IMR-90 (cell line): Measurements from ENCODE around the gene SPIN1. TPM values are rescaled to one million over a fixed set of nuclear protein-coding genes. Genes with fewer than 3 reads are reported as not detected.

Source experiments
- ATAC-seq: fragments of 200-7000 bp; cut with Tn5 transposase; 2 replicates; pipeline ENCODE4 v1.9.1; 2020; ENCODE audit warnings: low read depth, mild to moderate bottlenecking, moderate library complexity
- BruUV-seq: library from RNA; stranded (reverse); fragments of 400-500 nt; replicated peaks from 2 replicates; lab custom pipeline; 2021; lab: Mats Ljungman, UMichigan
- CTCF ChIA-PET: fragments of 300-600 bp; formaldehyde crosslinking; extraction: SDS; loops from one replicate; lab custom pipeline; 2021; ENCODE audit warnings: antibody characterized with exemption; lab: Yijun Ruan, JAX
- POLR2A ChIA-PET: fragments of 300-600 bp; sonication (Branson Sonifier 250); formaldehyde crosslinking; loops from one replicate; lab custom pipeline; 2022; ENCODE audit warnings: antibody characterized with exemption; ENCODE audit not compliant: unreplicated experiment; lab: Charles Lee
- DNase-seq: peaks from one replicate; pipeline ENCODE4 v3.0.0; 2013
- H2AFZ ChIP-seq: replicated peaks from 2 replicates; pipeline ENCODE3; 2013; ENCODE audit warnings: low read length, mild to moderate bottlenecking; ENCODE audit not compliant: poor library complexity
- H2AK5ac ChIP-seq: 2 replicates; pipeline ENCODE4 v1.6.1; 2013; ENCODE audit warnings: low read depth, low read length, inconsistent platforms
- H2AK9ac ChIP-seq: replicated peaks from 2 replicates; pipeline ENCODE3; 2013; ENCODE audit warnings: mild to moderate bottlenecking, low read depth, low read length, moderate library complexity; ENCODE audit not compliant: poor library complexity
- H2BK120ac ChIP-seq: 2 replicates; pipeline ENCODE4 v1.6.1; 2013; ENCODE audit warnings: low read depth, low read length, inconsistent platforms
- H2BK15ac ChIP-seq: 3 replicates; pipeline ENCODE4 v1.6.1; 2013; ENCODE audit warnings: low read depth, low read length, inconsistent platforms
- H2BK20ac ChIP-seq: 2 replicates; pipeline ENCODE4 v1.6.1; 2013; ENCODE audit warnings: low read depth, mild to moderate bottlenecking, inconsistent platforms, low read length, moderate library complexity
- H2BK5ac ChIP-seq: 2 replicates; pipeline ENCODE4 v1.6.1; 2013; ENCODE audit warnings: mild to moderate bottlenecking, low read depth, low read length, inconsistent platforms; ENCODE audit not compliant: poor library complexity, severe bottlenecking
- H3K14ac ChIP-seq: replicated peaks from 2 replicates; pipeline ENCODE4 v1.6.1; 2013; ENCODE audit warnings: low read depth, low read length, inconsistent platforms
- H3K18ac ChIP-seq: 2 replicates; pipeline ENCODE4 v1.6.1; 2013; ENCODE audit warnings: low read depth, low read length, control low read depth
- H3K23ac ChIP-seq: 2 replicates; pipeline ENCODE4 v1.6.1; 2013; ENCODE audit warnings: low read depth, low read length, inconsistent platforms
- H3K27ac ChIP-seq: 2 replicates; pipeline ENCODE4 v1.5.1; 2013; ENCODE audit warnings: mild to moderate bottlenecking, control low read depth, low read length; ENCODE audit not compliant: insufficient read depth
- H3K27me3 ChIP-seq: 2 replicates; pipeline ENCODE4 v1.6.1; 2013; ENCODE audit warnings: low read length; ENCODE audit not compliant: control insufficient read depth, insufficient read depth
- H3K36me3 ChIP-seq: 2 replicates; pipeline ENCODE4 v1.6.1; 2013; ENCODE audit warnings: low read length, mixed read lengths; ENCODE audit not compliant: control insufficient read depth, insufficient read depth
- H3K4ac ChIP-seq: 2 replicates; pipeline ENCODE4 v1.6.1; 2013; ENCODE audit warnings: low read depth, low read length, inconsistent platforms
- H3K4me1 ChIP-seq: 2 replicates; pipeline ENCODE4 v1.6.1; 2013; ENCODE audit warnings: low read length, mixed read lengths; ENCODE audit not compliant: control insufficient read depth, insufficient read depth
- H3K4me2 ChIP-seq: 2 replicates; pipeline ENCODE4 v1.6.1; 2013; ENCODE audit warnings: low read depth, mild to moderate bottlenecking, control low read depth, low read length, moderate library complexity
- H3K4me3 ChIP-seq: 2 replicates; pipeline ENCODE4 v1.5.1; 2013; ENCODE audit warnings: low read depth, mild to moderate bottlenecking, control low read depth, low read length, moderate library complexity; ENCODE audit not compliant: insufficient read depth
- H3K56ac ChIP-seq: 2 replicates; pipeline ENCODE4 v1.6.1; 2013; ENCODE audit warnings: low read length, inconsistent platforms; ENCODE audit not compliant: insufficient read depth; ENCODE audit errors: extremely low read depth
- H3K79me1 ChIP-seq, 2 experiments: 2 replicates each; pipeline ENCODE4 v1.6.1; 2013; ENCODE audit warnings: low read length in 2 of 2, inconsistent platforms in 1 of 2, low read depth in 1 of 2
- H3K9ac ChIP-seq: 2 replicates; pipeline ENCODE4 v1.6.1; 2013; ENCODE audit warnings: low read depth, low read length, control low read depth
- H3K9me1 ChIP-seq: 2 replicates; pipeline ENCODE4 v1.6.1; 2013; ENCODE audit warnings: low read length, inconsistent platforms; ENCODE audit not compliant: insufficient read depth
- H3K9me3 ChIP-seq: 2 replicates; pipeline ENCODE4 v1.6.1; 2013; ENCODE audit warnings: low read length; ENCODE audit not compliant: control insufficient read depth, insufficient read depth
- H4K20me1 ChIP-seq: 2 replicates; pipeline ENCODE4 v1.6.1; 2013; ENCODE audit warnings: low read length, inconsistent platforms; ENCODE audit not compliant: insufficient read depth
- H4K5ac ChIP-seq: 2 replicates; pipeline ENCODE4 v1.6.1; 2013; ENCODE audit warnings: mild to moderate bottlenecking, low read depth, low read length, control low read depth
- H4K8ac ChIP-seq, 2 experiments: 2 replicates each; pipeline ENCODE4 v1.6.1; 2013; ENCODE audit warnings: low read depth in 2 of 2, low read length in 2 of 2, control low read depth in 1 of 2, inconsistent platforms in 1 of 2
- H4K91ac ChIP-seq: 2 replicates; pipeline ENCODE4 v1.6.1; 2013; ENCODE audit warnings: low read depth, low read length, inconsistent platforms; ENCODE audit not compliant: insufficient read depth
- FOS ChIP-seq: fragments of 150-350 bp; IDR thresholded peaks from 2 replicates; pipeline ENCODE4 v1.6.1; 2016; ENCODE audit warnings: low read depth, low read length
- MAFK ChIP-seq: IDR thresholded peaks from 2 replicates; pipeline ENCODE4 v1.6.1; 2012; ENCODE audit warnings: low read depth, low read length, improper control_type of control experiment
- MAZ ChIP-seq: IDR thresholded peaks from 2 replicates; pipeline ENCODE4 v1.6.1; 2012; ENCODE audit warnings: low read depth, mild to moderate bottlenecking, low read length, improper control_type of control experiment, moderate library complexity, borderline replicate concordance
- MXI1 ChIP-seq: IDR thresholded peaks from 2 replicates; pipeline ENCODE4 v1.6.1; 2012; ENCODE audit warnings: low read depth, mild to moderate bottlenecking, low read length, moderate library complexity, borderline replicate concordance
- NFE2L2 ChIP-seq: fragments of 150-350 bp; IDR thresholded peaks from 2 replicates; pipeline ENCODE4 v1.6.1; 2016; ENCODE audit warnings: low read depth, mild to moderate bottlenecking, low read length
- POLR2A ChIP-seq: IDR thresholded peaks from 2 replicates; pipeline ENCODE4 v1.6.1; 2012; ENCODE audit warnings: mild to moderate bottlenecking, low read depth, low read length
- RAD21 ChIP-seq: IDR thresholded peaks from 2 replicates; pipeline ENCODE4 v1.6.1; 2012; ENCODE audit warnings: low read length, improper control_type of control experiment
- RCOR1 ChIP-seq: IDR thresholded peaks from 2 replicates; pipeline ENCODE4 v1.6.1; 2012; ENCODE audit warnings: mild to moderate bottlenecking, low read length, improper control_type of control experiment; ENCODE audit not compliant: insufficient replicate concordance
- SMC3 ChIP-seq: fragments of 150-350 bp; IDR thresholded peaks from 2 replicates; pipeline ENCODE4 v1.6.1; 2016; ENCODE audit warnings: low read depth, mild to moderate bottlenecking, antibody characterized with exemption, low read length, moderate library complexity
- WGBS, 2 experiments: methylation state at CpG; one replicate each; pipeline versions ENCODE4 v1.1.5 to v1.1.7; 2013; ENCODE audit warnings: missing lambda C conversion rate in 2 of 2; ENCODE audit not compliant: insufficient read length in 1 of 2; ENCODE audit errors: extremely low coverage in 2 of 2; 5-methylcytosine and 5-hydroxymethylcytosine counted together
- dilution Hi-C: fragments of 300-500 bp; cut with HindIII; formaldehyde crosslinking; loops from one replicate; pipeline ENCODE4 v1.14.3; 2018; ENCODE audit warnings: low sequenced_read_pairs; ENCODE audit not compliant: unreplicated experiment
- in situ Hi-C: fragments of 300-500 bp; cut with MboI; formaldehyde crosslinking; loops from 3 replicates; pipeline ENCODE4 v1.14.3; 2019; ENCODE audit warnings: low sequenced_read_pairs, inconsistent platforms, mixed read lengths
- intact Hi-C: fragments of 100-400 bp; cut with micrococcal nuclease; formaldehyde crosslinking; loops from 2 replicates; pipeline ENCODE4 v1.10.0; 2022
- polyA plus RNA-seq, 3 experiments: library from polyadenylated mRNA; depleted of rRNA; stranded (reverse); fragments of >200 nt; gene quantifications; 2 replicates each; pipeline ENCODE4 v1.2.3, GENCODE V29; 2012; ENCODE audit warnings: low replicate concordance in 1 of 3
- total RNA-seq: library from RNA; depleted of rRNA; stranded (reverse); fragments of >200 nt; gene quantifications from 2 replicates; pipeline ENCODE4 v1.2.3, GENCODE V29; 2012
- TF ChIP-seq, protein P1 (sequence below): conservative IDR thresholded peaks from 2 replicates; pipeline ENCODE4 v1.5.1; 2012; ENCODE audit warnings: mild to moderate bottlenecking, low read depth, low read length, improper control_type of control experiment

SPIN1 gene
- total and polyA plus RNA-seq, 2 of the 4 experiments (the other 2 are of a cell fraction) = 63.3 to 141 TPM

DNA sequence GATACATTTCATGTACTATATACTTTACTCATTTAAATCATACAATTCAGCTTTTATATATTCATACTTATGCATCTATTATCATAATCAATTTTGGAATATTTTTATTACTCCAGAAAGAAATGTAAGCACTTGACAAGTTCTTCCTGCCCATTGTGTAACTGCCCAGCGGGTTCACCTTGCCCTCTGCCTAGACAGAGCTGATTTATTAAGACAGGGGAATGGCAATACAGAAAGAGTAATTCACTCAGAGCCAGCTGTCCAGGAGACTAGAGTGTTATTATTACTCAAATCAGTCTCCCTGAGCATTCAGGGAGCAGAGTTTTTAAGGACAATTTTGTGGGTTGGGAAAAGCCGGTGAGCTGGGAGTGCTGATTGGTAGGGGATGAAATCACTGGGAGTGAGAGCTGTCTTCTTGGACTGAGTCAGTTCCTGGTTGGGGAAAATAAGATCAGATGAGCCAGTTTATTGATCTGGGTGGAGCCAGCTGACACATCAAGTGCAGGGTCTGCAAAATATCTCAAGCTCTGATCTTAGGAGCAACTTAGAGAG is 16.1 kb upstream of the SPIN1 start:
- H3K27ac ChIP-seq = no peak overlapping the region
- H4K8ac ChIP-seq = no peak overlapping the region
- H3K4me3 ChIP-seq = no peak overlapping the region
- H3K56ac ChIP-seq = no peak overlapping the region
- no peak overlapping the region for H4K5ac ChIP-seq
- ATAC-seq (no peak), DNase-seq (no peak)
- no peaks in the 10 kb centered on the region for H3K4me1 ChIP-seq
- no peak overlapping the region for H2AFZ ChIP-seq
- in situ Hi-C loops (no loop called here), intact Hi-C loops (no loop called here), dilution Hi-C loops (no loop called here)
- H2BK15ac ChIP-seq = no peak overlapping the region
- H3K4ac ChIP-seq = no peak overlapping the region
- no peaks in the 10 kb centered on the region for H3K79me1 ChIP-seq
- H3K23ac ChIP-seq = no peak overlapping the region
- no peak overlapping the region for H2BK20ac ChIP-seq
- no peaks in the 10 kb centered on the region for H3K9me1 ChIP-seq
- POLR2A ChIA-PET = no interaction called here
- no peak overlapping the region for H3K18ac ChIP-seq
- no peaks in the 10 kb centered on the region for H4K20me1 ChIP-seq
- no peak for TF ChIP-seq POLR2A
- TF ChIP-seq FOS = no peak
- TF ChIP-seq MXI1 = no peak
- TF ChIP-seq, protein P1, sequence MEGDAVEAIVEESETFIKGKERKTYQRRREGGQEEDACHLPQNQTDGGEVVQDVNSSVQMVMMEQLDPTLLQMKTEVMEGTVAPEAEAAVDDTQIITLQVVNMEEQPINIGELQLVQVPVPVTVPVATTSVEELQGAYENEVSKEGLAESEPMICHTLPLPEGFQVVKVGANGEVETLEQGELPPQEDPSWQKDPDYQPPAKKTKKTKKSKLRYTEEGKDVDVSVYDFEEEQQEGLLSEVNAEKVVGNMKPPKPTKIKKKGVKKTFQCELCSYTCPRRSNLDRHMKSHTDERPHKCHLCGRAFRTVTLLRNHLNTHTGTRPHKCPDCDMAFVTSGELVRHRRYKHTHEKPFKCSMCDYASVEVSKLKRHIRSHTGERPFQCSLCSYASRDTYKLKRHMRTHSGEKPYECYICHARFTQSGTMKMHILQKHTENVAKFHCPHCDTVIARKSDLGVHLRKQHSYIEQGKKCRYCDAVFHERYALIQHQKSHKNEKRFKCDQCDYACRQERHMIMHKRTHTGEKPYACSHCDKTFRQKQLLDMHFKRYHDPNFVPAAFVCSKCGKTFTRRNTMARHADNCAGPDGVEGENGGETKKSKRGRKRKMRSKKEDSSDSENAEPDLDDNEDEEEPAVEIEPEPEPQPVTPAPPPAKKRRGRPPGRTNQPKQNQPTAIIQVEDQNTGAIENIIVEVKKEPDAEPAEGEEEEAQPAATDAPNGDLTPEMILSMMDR = no peak
- no peak for TF ChIP-seq MAZ
- no peak for TF ChIP-seq SMC3
- no peak for TF ChIP-seq MAFK
- TF ChIP-seq RAD21 = no peak
- TF ChIP-seq NFE2L2 = no peak
- no peak for TF ChIP-seq RCOR1
- H3K9me3 ChIP-seq = 0 out of 2 replicates have a peak, but pooled peaks cover 2% of the 10 kb centered on the region
- no peak overlapping the region for H2AK9ac ChIP-seq
- H3K14ac ChIP-seq = no peak overlapping the region
- WGBS, 2 experiments = no CpG with 5 or more reads among the region's 2 CpGs
- H3K36me3 ChIP-seq = no peaks in the 10 kb centered on the region
- no peak overlapping the region for H2BK5ac ChIP-seq
- no peaks in the 10 kb centered on the region for H3K27me3 ChIP-seq
- CTCF ChIA-PET = interaction anchor here (0.6 to 1.0 kb wide), 2 partner anchors 17 to 154 kb away, joined by 3 to 4 read pairs; no protein-coding TSS in a partner anchor
- no peak overlapping the region for H2AK5ac ChIP-seq
- no peak overlapping the region for H2BK120ac ChIP-seq
- no TSS peak for BruUV-seq
- H3K4me2 ChIP-seq = no peak overlapping the region
- H3K9ac ChIP-seq = no peak overlapping the region
- no peak overlapping the region for H4K91ac ChIP-seq
